Measurements from ENCODE around the gene SLC25A23. TPM values are rescaled to one million over a fixed set of nuclear protein-coding genes. Genes with fewer than 3 reads are reported as not detected.
A peak's percentile ranks its signal among the peaks of the same experiment; 100 is the strongest.
"Not testable (repeated sequence)": the region's sequence is repeated elsewhere in the genome, so short reads cannot be mapped to it uniquely, and the experiment has no call there.

SLC25A23 gene
- total RNA-seq, 1 donor from 2014 or later, result 37.0 TPM

DNA sequence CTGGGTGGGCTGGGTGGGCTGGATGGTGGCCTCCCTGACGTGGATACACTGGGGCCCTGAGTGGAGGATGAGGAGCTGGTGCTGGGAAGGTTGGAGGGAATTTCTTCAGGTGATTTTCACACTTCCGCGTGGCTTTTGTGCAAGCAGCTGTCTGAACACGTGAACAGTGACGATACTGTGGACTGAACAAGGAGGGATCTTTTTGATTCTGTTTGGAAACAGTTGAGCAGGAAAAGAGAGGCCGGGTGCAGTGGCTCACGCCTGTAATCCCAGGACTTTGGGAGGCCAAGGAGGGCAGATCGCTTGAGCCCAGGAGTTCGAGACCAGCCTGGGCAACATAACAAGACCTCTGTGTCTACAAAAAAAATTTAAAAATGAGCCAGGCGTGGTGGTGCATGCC, 57.5 kb downstream of the SLC25A23 start:
- no peak for DNase-seq (ENCODE audit: low spot score)

DNA sequence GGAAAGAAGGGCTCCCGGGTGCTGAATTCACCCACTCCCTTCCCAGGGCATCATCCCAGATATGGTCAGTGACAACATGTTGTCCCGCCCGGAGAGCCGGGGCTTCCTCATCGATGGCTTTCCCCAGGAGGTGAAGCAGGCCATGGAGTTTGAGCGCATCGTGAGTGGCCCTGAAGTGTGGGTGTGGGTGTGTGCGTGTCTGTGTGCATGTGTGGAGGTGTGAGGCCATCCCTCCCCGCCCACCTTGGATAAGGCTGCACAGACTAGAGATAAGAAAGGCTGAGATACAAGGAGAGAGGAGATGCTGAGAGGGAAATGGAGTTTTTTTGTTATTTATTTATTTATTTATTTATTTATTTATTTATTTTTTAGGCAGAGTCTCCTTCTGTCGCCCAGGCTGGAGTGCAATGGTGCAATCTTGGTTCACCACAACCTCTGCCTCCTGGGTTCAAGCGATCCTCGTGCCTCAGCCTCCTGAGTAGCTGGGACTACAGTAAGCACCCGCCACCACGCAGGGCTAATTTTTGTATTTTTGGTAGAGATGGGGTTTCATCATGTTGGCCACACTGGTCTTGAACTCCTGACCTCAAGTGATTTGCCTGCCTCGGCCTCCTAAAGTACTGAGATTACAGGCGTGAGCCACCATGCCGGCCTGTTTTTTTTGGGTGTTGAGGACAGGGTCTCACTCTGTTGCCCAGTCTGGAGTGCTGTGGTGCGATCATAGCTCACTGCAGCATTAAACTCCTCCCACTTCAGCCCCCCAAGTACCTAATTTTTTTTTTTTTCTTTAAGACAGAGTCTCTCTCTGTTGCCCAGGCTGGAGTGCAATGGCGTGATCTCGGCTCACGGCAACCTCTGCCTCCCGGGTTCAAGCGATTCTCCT, 59.3 kb downstream of the SLC25A23 start:
- not testable (repeated sequence) for DNase-seq (ENCODE audit: low spot score)

- DNase-seq (ENCODE audit: low spot score), result no peak
These were observed 63.3 kb downstream of the SLC25A23 start for GRCh38 chr19:6396305-6396704.

DNA sequence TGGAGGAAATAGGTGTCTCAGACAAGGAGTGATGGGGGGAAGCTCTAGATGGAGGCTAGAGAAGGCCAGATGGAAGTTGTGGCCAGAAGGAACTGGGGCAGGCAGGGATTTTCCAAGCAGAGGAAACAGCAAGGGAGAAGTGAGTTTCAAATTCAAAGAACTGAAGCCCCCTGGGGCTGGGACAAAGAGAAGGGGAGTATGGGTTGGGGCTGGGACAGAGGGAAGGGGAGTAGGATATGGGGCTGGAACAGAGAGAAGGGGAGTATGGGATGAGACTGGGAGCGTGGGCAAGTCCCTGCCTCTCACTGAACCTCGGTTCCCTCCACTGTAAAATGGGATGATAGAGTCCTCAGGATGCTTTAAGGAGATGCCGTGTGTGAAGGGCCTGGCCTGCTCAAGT, 64.8 kb downstream of the SLC25A23 start:
- DNase-seq (ENCODE audit: low spot score), result no peak

GRCh38 chr19:6393983-6394412, 65.6 kb downstream of the SLC25A23 start:
- no peak for DNase-seq (ENCODE audit: low spot score)

DNA sequence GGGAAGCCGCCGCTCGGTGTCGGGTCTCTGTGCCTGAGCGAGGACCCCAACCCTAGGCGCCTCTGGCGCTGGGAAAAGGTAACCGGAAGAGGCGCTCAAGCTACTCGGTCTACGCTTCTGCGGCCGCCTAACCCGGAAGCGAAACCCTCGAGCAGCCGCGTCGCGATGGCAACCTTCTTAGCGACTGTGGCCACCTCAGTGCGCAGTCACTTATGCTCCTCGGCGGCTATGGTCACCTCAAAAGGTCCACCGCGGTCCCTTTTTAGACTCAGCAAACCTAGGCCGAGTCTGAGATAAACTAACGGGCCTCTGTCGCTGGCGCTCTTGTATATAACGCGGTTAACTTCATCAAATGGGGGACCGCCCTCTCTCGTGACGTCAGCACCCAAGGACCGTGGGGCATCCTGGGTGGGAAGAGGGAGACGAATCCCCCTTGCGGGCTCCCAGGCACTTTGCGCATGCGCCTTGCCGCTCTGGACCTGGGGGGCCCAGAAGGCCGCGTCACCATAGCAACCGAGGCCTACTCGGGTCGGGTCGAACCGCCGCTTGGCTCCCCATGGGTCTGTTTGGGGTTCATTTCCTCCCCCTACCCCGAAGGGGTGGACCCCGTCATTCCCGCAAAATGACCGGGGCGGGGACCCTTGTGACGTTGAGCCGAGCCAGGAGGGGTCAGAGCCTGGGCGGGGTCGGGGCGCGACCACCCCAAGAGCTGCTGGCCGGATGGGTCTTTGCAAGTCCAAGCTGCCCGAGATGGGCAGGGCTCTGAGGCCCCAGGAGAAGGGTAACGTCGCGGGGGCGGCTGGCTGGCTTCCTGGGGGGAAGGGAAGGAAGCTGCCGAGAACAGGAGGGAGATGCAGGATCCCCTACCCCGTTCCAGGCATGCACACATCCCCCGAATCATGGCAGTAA, 66.3 kb downstream of the SLC25A23 start, which contains the start of gene GTF2F1:
Gene GTF2F1 (minus strand): TSS at position 91 of the 909 bp plus-strand sequence. CDS start 169 bp downstream, outside the sequence.
- DNase-seq (ENCODE audit: low spot score), result peak; percentile 95

GRCh38 chr19:6392221-6393073, 67.1 kb downstream of the SLC25A23 start:
- DNase-seq (ENCODE audit: low spot score), result no peak

Other genes starting within 250 kb of the SLC25A23 start
- gene MLLT1, start 179.8 kb downstream of the SLC25A23 start, total RNA-seq, result 68.3 TPM
- gene ACER1, start 126.2 kb downstream of the SLC25A23 start, total RNA-seq, result not detected
- 54.7 TPM for gene CLPP, start 98.3 kb downstream of the SLC25A23 start, total RNA-seq
- gene ALKBH7, start 87.0 kb downstream of the SLC25A23 start, total RNA-seq, result 60.7 TPM
- 1.1 TPM for gene PSPN, start 83.9 kb downstream of the SLC25A23 start, total RNA-seq
- gene GTF2F1, start 66.6 kb downstream of the SLC25A23 start, total RNA-seq, result 52.9 TPM
- 200 TPM for gene KHSRP, start 35.0 kb downstream of the SLC25A23 start, total RNA-seq
- gene SLC25A41, start 26.0 kb downstream of the SLC25A23 start, total RNA-seq, result not detected
- 23.6 TPM for gene CRB3, start 4.5 kb upstream of the SLC25A23 start, total RNA-seq
- 3.1 TPM for gene DENND1C, start 22.0 kb upstream of the SLC25A23 start, total RNA-seq
- gene TUBB4A, start 42.5 kb upstream of the SLC25A23 start, total RNA-seq, result 1.2 TPM
- gene TNFSF9, start 71.2 kb upstream of the SLC25A23 start, total RNA-seq, result 0.75 TPM
- gene CD70, start 131.4 kb upstream of the SLC25A23 start, total RNA-seq, result not detected
- 2.8 TPM for gene TNFSF14, start 210.4 kb upstream of the SLC25A23 start, total RNA-seq

Data from ureter (tissue), 1 donor.